ENCODE data around the gene COMMD1. TPM values are rescaled to one million over a fixed set of nuclear protein-coding genes. Genes with fewer than 3 reads are reported as not detected.
"Not testable (repeated sequence)": the region's sequence is repeated elsewhere in the genome, so short reads cannot be mapped to it uniquely, and the experiment has no call there.

COMMD1 gene
- total RNA-seq, 1 experiment from 2014 or later, result 24.7 TPM

- TF ChIP-seq ZMAT4 (CRISPR knock-in tag; IDR thresholded peaks at IDR 0.05) (no peak), AFF4 (CRISPR knock-in tag; IDR thresholded peaks at IDR 0.05; ENCODE audit: borderline replicate concordance) (no peak), FOXP4 (CRISPR knock-in tag; IDR thresholded peaks at IDR 0.05) (no peak), SMAD4 (CRISPR knock-in tag; IDR thresholded peaks at IDR 0.05) (no peak), CDX4 (CRISPR knock-in tag; IDR thresholded peaks at IDR 0.05; ENCODE audit: borderline replicate concordance) (no peak), ZBTB21 (CRISPR knock-in tag; IDR thresholded peaks at IDR 0.05; ENCODE audit: borderline replicate concordance) (no peak)
Observed at GRCh38 chr2:62158444-62159121, 253.1 kb downstream of the COMMD1 start (continued).

- H3K27ac Mint-ChIP-seq; DNase-seq (ENCODE audit: low spot score); H3K4me3 Mint-ChIP-seq; H3K27me3 Mint-ChIP-seq (ENCODE audit: low read depth); ATAC-seq; POLR2A ChIA-PET; H3K9me3 Mint-ChIP-seq; H3K36me3 Mint-ChIP-seq: not testable (repeated sequence)
- CTCF ChIA-PET, result interaction anchor here (0.6 kb wide), 2 partner anchors 78 to 1687 kb away, joined by 5 to 6 read pairs; no protein-coding TSS in a partner anchor
- H3K4me1 Mint-ChIP-seq, result peaks cover 28% of the 10 kb centered on the region
Observed at GRCh38 chr2:62160691-62161090, 255.2 kb downstream of the COMMD1 start.

- ATAC-seq (no peak), DNase-seq (ENCODE audit: low spot score) (no peak)
- Mint-ChIP-seq H3K27ac (no peak overlapping the region), H3K36me3 (no peaks in the 10 kb centered on the region), H3K27me3 (ENCODE audit: low read depth) (no peaks in the 10 kb centered on the region), H3K4me3 (no peak overlapping the region), H3K4me1 (peaks cover 14% of the 10 kb centered on the region), H3K9me3 (no peaks in the 10 kb centered on the region)
- TF ChIP-seq ATF1 (CRISPR knock-in tag; IDR thresholded peaks at IDR 0.05) (no peak), NFE2L1 (CRISPR knock-in tag; IDR thresholded peaks at IDR 0.05) (no peak), MYBL2 (CRISPR knock-in tag; IDR thresholded peaks at IDR 0.05) (no peak), ZNF263 (CRISPR knock-in tag; IDR thresholded peaks at IDR 0.05; ENCODE audit: low read depth) (no peak), MXD4 (CRISPR knock-in tag; IDR thresholded peaks at IDR 0.05; ENCODE audit: borderline replicate concordance) (no peak), ZNF532 (CRISPR knock-in tag; IDR thresholded peaks at IDR 0.05; ENCODE audit: borderline replicate concordance) (no peak)
- POLR2A ChIA-PET, result no interaction called here
- CTCF ChIA-PET, result interaction anchor here (0.8 to 1.2 kb wide), 2 partner anchors 12 to 134 kb away, joined by 3 to 5 read pairs; no protein-coding TSS in a partner anchor
Observed at GRCh38 chr2:62163106-62163831, 257.8 kb downstream of the COMMD1 start.

Data from WTC11 (cell line).